HEK293 (cell line): ENCODE measurements around the gene EML1.

ENCODE experiments used
- CTCF ChIA-PET: fragments of 350-600 bp; formaldehyde crosslinking; extraction: SDS; loops from one replicate; lab custom pipeline; 2021; ENCODE audit warnings: antibody characterized with exemption; lab: Yijun Ruan, JAX
- POLR2A ChIA-PET: fragments of 300-600 bp; formaldehyde crosslinking; extraction: SDS; loops from one replicate; lab custom pipeline; 2020; ENCODE audit warnings: antibody characterized with exemption, inconsistent platforms; lab: Yijun Ruan, JAX
- H3K27ac ChIP-seq: fragments of 200-500 bp; sonication (Bioruptor generic); 2 replicates; pipeline ENCODE4 v1.5.1; 2014; ENCODE audit warnings: low read depth, low read length, control low read depth, inconsistent platforms; ENCODE audit errors: extremely low read depth
- H3K36me3 ChIP-seq, 2 experiments: fragments of 200-500 bp in 1 of 2; sonication (Bioruptor generic) in 1 of 2; 1 replicate in 1 of 2; 2 replicates in 1 of 2; pipeline ENCODE4 v1.5.1; 2014 to 2017; ENCODE audit warnings: inconsistent platforms in 2 of 2, low read length in 2 of 2; ENCODE audit not compliant: control insufficient read depth in 2 of 2, insufficient read depth in 1 of 2
- H3K4me1 ChIP-seq: fragments of 200-500 bp; sonication (Bioruptor generic); 2 replicates; pipeline ENCODE4 v1.5.1; 2014; ENCODE audit warnings: mild to moderate bottlenecking, low read length, inconsistent platforms; ENCODE audit not compliant: control insufficient read depth, insufficient read depth
- H3K4me3 ChIP-seq: 2 replicates; pipeline ENCODE4 v1.5.1; 2011; ENCODE audit warnings: low read depth, mild to moderate bottlenecking, control low read depth, low read length, moderate library complexity
- H3K9me3 ChIP-seq: fragments of 200-500 bp; sonication (Bioruptor generic); 2 replicates; pipeline ENCODE4 v1.5.1; 2014; ENCODE audit warnings: low read depth, low read length, inconsistent platforms; ENCODE audit not compliant: control insufficient read depth, insufficient read depth
- FEZF1 ChIP-seq: fragments of 450-650 bp; formaldehyde crosslinking; IDR thresholded peaks from 2 replicates; pipeline ENCODE4 v1.5.1; 2016; ENCODE audit warnings: missing biosample characterization, missing genetic modification characterization
- GLIS2 ChIP-seq: fragments of 450-650 bp; formaldehyde crosslinking; IDR thresholded peaks from 2 replicates; pipeline ENCODE4 v1.5.1; 2016; ENCODE audit warnings: missing biosample characterization, missing genetic modification characterization
- HOXA7 ChIP-seq: sonication (generic); formaldehyde crosslinking; IDR thresholded peaks from 2 replicates; pipeline ENCODE4 v1.8.1; 2022; ENCODE audit warnings: missing genetic modification reagents, borderline replicate concordance
- HOXD13 ChIP-seq: sonication (generic); formaldehyde crosslinking; IDR thresholded peaks from 2 replicates; pipeline ENCODE4 v1.8.0; 2022; ENCODE audit warnings: missing genetic modification reagents, borderline replicate concordance
- PRDM2 ChIP-seq: fragments of 450-650 bp; formaldehyde crosslinking; IDR thresholded peaks from 2 replicates; pipeline ENCODE4 v1.5.1; 2016; ENCODE audit warnings: missing biosample characterization, missing genetic modification characterization, borderline replicate concordance
- RBAK ChIP-seq: fragments of 450-650 bp; formaldehyde crosslinking; IDR thresholded peaks from 2 replicates; pipeline ENCODE4 v1.5.1; 2016; ENCODE audit warnings: missing biosample characterization, missing genetic modification characterization
- SALL2 ChIP-seq: fragments of 450-650 bp; formaldehyde crosslinking; IDR thresholded peaks from 2 replicates; pipeline ENCODE4 v1.5.0; 2017; ENCODE audit warnings: missing biosample characterization, mild to moderate bottlenecking, missing genetic modification characterization, borderline replicate concordance
- WT1 ChIP-seq: fragments of 450-650 bp; formaldehyde crosslinking; IDR thresholded peaks from 2 replicates; pipeline ENCODE4 v1.5.1; 2016; ENCODE audit warnings: missing biosample characterization, missing genetic modification characterization
- ZNF146 ChIP-seq: fragments of 450-650 bp; formaldehyde crosslinking; IDR thresholded peaks from 2 replicates; pipeline ENCODE4 v1.5.1; 2016; ENCODE audit warnings: missing biosample characterization, missing genetic modification characterization
- ZNF18 ChIP-seq: fragments of 450-650 bp; formaldehyde crosslinking; IDR thresholded peaks from 2 replicates; pipeline ENCODE4 v1.5.1; 2016; ENCODE audit warnings: missing biosample characterization, missing genetic modification characterization
- ZNF341 ChIP-seq: fragments of 450-650 bp; formaldehyde crosslinking; IDR thresholded peaks from 2 replicates; pipeline ENCODE4; 2016; ENCODE audit warnings: low read depth, missing biosample characterization, missing genetic modification characterization
- ZNF366 ChIP-seq: fragments of 450-650 bp; formaldehyde crosslinking; conservative IDR thresholded peaks from 2 replicates; pipeline ENCODE4 v1.5.1; 2016; ENCODE audit warnings: missing biosample characterization, missing genetic modification characterization
- ZNF48 ChIP-seq: fragments of 450-650 bp; formaldehyde crosslinking; IDR thresholded peaks from 2 replicates; pipeline ENCODE4 v1.5.1; 2016; ENCODE audit warnings: missing biosample characterization, missing genetic modification characterization
- ZNF510 ChIP-seq: fragments of 450-650 bp; formaldehyde crosslinking; IDR thresholded peaks from 2 replicates; pipeline ENCODE4 v1.5.1; 2018; ENCODE audit warnings: mild to moderate bottlenecking, missing genetic modification characterization, missing biosample characterization; ENCODE audit not compliant: insufficient replicate concordance
- ZSCAN30 ChIP-seq: fragments of 450-650 bp; IDR thresholded peaks from 2 replicates; pipeline ENCODE4 v1.5.1; 2018; ENCODE audit warnings: missing biosample characterization, mild to moderate bottlenecking, missing genetic modification characterization, moderate library complexity
- TF ChIP-seq, protein P1 (sequence below): fragments of 450-650 bp; formaldehyde crosslinking; IDR thresholded peaks from 2 replicates; pipeline ENCODE4 v1.5.1; 2016; ENCODE audit warnings: missing biosample characterization, missing genetic modification characterization, borderline replicate concordance
- TF ChIP-seq, protein P2 (sequence below): fragments of 450-650 bp; formaldehyde crosslinking; IDR thresholded peaks from 2 replicates; pipeline ENCODE4 v1.5.1; 2017; ENCODE audit warnings: missing biosample characterization, missing genetic modification characterization
- TF ChIP-seq, protein P3 (sequence below): fragments of 450-650 bp; formaldehyde crosslinking; IDR thresholded peaks from 2 replicates; pipeline ENCODE4 v1.5.1; 2016; ENCODE audit warnings: missing biosample characterization, missing genetic modification characterization
- TF ChIP-seq, protein P4 (sequence below): fragments of 450-650 bp; formaldehyde crosslinking; IDR thresholded peaks from 2 replicates; pipeline ENCODE4 v1.5.1; 2016; ENCODE audit warnings: missing biosample characterization, missing genetic modification characterization

The EML1 gene

DNA sequence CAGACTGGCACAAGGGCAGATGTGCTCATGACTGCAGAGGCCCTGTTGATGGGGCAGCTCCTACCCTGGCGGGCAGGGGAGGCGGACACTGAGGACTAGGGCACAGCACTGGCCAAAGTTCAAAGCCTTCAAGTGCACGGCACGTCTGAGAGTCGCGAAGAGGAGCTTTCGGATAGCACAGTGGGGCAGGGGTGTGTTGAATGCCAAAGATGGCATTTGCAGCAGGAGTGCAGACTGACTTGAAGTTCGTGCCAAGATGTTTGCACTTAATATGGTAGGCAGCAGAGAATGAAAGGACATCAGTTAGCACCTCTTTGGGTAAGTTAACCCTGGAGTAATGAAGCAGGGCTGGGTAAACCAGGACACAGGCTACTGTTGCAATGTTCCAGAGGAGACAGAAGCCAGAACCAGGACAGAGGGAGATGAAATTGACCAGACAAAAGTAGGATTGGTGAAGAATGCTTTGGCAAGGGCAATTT lies 6.7 kb upstream of the EML1 start:
- ChIA-PET CTCF (no interaction called here), POLR2A (no interaction called here)
- Histone ChIP-seq H3K36me3 (no peaks in the 10 kb centered on the region), H3K4me3 (no peak overlapping the region), H3K27ac (no peak overlapping the region), H3K4me1 (no peaks in the 10 kb centered on the region; the same call in 1 of the 2 replicates)
- TF ChIP-seq, protein P1, sequence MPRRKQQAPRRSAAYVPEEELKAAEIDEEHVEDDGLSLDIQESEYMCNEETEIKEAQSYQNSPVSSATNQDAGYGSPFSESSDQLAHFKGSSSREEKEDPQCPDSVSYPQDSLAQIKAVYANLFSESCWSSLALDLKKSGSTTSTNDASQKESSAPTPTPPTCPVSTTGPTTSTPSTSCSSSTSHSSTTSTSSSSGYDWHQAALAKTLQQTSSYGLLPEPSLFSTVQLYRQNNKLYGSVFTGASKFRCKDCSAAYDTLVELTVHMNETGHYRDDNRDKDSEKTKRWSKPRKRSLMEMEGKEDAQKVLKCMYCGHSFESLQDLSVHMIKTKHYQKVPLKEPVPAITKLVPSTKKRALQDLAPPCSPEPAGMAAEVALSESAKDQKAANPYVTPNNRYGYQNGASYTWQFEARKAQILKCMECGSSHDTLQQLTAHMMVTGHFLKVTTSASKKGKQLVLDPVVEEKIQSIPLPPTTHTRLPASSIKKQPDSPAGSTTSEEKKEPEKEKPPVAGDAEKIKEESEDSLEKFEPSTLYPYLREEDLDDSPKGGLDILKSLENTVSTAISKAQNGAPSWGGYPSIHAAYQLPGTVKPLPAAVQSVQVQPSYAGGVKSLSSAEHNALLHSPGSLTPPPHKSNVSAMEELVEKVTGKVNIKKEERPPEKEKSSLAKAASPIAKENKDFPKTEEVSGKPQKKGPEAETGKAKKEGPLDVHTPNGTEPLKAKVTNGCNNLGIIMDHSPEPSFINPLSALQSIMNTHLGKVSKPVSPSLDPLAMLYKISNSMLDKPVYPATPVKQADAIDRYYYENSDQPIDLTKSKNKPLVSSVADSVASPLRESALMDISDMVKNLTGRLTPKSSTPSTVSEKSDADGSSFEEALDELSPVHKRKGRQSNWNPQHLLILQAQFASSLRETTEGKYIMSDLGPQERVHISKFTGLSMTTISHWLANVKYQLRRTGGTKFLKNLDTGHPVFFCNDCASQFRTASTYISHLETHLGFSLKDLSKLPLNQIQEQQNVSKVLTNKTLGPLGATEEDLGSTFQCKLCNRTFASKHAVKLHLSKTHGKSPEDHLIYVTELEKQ: no peak
- TF ChIP-seq FEZF1 (tag by site-specific recombination) (no peak), PRDM2 (tag by site-specific recombination) (no peak), ZNF146 (tag by site-specific recombination) (no peak), SALL2 (no peak), HOXD13 (no peak), ZNF341 (tag by site-specific recombination) (no peak)
- TF ChIP-seq, protein P2, sequence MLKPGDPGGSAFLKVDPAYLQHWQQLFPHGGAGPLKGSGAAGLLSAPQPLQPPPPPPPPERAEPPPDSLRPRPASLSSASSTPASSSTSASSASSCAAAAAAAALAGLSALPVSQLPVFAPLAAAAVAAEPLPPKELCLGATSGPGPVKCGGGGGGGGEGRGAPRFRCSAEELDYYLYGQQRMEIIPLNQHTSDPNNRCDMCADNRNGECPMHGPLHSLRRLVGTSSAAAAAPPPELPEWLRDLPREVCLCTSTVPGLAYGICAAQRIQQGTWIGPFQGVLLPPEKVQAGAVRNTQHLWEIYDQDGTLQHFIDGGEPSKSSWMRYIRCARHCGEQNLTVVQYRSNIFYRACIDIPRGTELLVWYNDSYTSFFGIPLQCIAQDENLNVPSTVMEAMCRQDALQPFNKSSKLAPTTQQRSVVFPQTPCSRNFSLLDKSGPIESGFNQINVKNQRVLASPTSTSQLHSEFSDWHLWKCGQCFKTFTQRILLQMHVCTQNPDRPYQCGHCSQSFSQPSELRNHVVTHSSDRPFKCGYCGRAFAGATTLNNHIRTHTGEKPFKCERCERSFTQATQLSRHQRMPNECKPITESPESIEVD (tag by site-specific recombination): no peak
- TF ChIP-seq, protein P3, sequence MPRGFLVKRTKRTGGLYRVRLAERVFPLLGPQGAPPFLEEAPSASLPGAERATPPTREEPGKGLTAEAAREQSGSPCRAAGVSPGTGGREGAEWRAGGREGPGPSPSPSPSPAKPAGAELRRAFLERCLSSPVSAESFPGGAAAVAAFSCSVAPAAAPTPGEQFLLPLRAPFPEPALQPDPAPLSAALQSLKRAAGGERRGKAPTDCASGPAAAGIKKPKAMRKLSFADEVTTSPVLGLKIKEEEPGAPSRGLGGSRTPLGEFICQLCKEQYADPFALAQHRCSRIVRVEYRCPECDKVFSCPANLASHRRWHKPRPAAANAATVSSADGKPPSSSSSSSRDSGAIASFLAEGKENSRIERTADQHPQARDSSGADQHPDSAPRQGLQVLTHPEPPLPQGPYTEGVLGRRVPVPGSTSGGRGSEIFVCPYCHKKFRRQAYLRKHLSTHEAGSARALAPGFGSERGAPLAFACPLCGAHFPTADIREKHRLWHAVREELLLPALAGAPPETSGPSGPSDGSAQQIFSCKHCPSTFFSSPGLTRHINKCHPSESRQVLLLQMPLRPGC (tag by site-specific recombination): no peak
- TF ChIP-seq, all 188 proteins: peak for 0
- H3K9me3 ChIP-seq: no peaks in the 10 kb centered on the region

DNA sequence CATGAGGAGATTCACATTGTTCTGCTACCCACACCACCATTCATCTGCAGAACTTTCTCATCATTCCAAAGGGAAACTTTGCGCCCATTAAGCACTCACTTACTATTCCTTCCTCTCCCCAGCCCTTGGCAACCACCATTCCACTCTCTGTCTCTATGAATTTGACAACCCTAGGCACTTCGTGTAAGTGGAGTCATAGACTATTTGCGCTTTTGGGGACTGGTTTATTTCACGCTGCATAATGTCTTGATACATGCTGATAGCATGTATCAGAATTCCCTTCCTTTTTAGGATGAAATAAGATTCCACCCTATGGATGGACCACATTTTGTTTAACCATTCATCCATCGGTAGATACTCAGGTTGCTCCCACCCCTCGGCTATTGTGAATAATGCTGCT lies 4.5 kb upstream of the EML1 start:
- Histone ChIP-seq H3K9me3 (no peaks in the 10 kb centered on the region), H3K36me3 (no peaks in the 10 kb centered on the region), H3K4me3 (no peak overlapping the region), H3K4me1 (no peaks in the 10 kb centered on the region; the same call in 1 of the 2 replicates), H3K27ac (no peak overlapping the region)
- ChIA-PET POLR2A (no interaction called here), CTCF (no interaction called here)
- TF ChIP-seq WT1: no peak
- TF ChIP-seq GLIS2: no peak
- TF ChIP-seq ZNF48: no peak
- TF ChIP-seq, protein P4, sequence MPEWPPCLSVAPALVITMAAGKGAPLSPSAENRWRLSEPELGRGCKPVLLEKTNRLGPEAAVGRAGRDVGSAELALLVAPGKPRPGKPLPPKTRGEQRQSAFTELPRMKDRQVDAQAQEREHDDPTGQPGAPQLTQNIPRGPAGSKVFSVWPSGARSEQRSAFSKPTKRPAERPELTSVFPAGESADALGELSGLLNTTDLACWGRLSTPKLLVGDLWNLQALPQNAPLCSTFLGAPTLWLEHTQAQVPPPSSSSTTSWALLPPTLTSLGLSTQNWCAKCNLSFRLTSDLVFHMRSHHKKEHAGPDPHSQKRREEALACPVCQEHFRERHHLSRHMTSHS (tag by site-specific recombination): no peak
- no peak for TF ChIP-seq ZNF366 (tag by site-specific recombination)
- TF ChIP-seq ZNF18 (tag by site-specific recombination): no peak
- no peak for TF ChIP-seq ZSCAN30 (tag by site-specific recombination)
- no peak for TF ChIP-seq HOXA7 (CRISPR knock-in tag)
- no peak for TF ChIP-seq RBAK (tag by site-specific recombination)
- TF ChIP-seq ZNF510 (tag by site-specific recombination): no peak
